HPDE6-E6E7 (cell line): ENCODE results near the gene CLDN12.
"Not testable (repeated sequence)": the region's sequence is repeated elsewhere in the genome, so short reads cannot be mapped to it uniquely, and the experiment has no call there.

Source experiments
- DNase-seq: peaks from one replicate; pipeline ENCODE4 v3.0.0; 2011; ENCODE audit warnings: missing footprints; ENCODE audit errors: extremely low spot score

Gene CLDN12

DNA sequence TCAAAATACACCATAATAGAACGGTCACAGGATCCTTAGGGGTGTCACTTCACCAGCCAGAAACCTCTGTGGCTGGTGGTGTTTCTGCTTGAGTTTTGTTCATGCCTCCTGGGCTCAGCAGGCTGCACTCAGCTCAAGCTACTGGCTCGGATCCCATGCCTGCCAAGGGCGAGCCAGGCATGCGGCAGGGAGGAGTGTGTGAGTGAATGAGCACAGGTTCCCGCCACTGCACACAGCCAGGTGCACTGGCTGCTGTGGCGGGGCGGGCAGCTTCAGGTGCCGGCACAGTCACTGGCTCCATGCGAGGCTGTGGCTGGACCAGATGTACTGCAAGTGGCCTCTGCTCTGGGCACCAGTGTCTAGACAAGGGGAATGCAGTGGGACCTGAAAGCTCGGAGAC lies 29.5 kb downstream of the CLDN12 start:
- DNase-seq, result no peak

GRCh38 chr7:90433221-90433620 lies 30.0 kb downstream of the CLDN12 start:
- no peak for DNase-seq

- DNase-seq, result no peak
Observed at GRCh38 chr7:90445633-90446032, 42.4 kb downstream of the CLDN12 start.

DNA sequence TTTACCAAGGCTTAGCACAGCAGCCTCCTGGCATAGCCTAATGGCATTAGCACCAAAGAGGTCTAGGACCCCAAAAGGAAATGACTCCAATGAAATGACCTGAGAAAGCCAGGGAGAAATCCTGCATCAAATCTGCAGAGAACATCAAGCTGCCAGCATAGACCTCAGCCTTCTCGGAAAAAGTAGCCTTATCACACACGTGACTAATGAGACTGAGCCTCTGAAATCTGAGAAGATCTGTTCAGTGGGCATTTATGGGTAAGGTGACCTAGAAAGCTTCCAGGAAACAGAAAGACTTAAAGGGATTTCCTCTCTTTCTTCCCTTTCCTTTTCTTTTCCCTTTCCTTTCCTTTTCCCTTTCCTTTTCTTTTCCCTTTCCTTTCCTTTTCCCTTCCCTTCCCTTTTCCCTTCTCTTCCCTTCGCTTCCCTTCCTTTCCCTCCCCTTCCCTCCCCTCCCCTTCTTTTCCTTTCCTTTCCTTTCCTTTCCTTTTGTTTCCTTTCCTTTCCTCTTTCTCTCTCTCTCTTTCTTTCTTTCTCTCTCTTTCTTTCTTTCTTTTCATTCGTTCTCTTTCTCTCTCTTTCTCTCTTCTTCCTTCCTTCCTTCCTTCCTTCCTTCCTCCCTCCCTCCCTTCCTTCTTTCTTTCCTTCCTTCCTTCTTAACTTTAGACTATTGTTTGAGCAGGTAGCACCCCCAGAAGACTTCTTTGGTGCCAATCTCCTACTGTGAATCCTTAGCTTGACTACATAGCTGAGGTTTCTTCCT lies 43.1 kb downstream of the CLDN12 start:
- DNase-seq, result no peak

- DNase-seq, result no peak
Observed at GRCh38 chr7:90453259-90453891, 50.1 kb downstream of the CLDN12 start.

DNA sequence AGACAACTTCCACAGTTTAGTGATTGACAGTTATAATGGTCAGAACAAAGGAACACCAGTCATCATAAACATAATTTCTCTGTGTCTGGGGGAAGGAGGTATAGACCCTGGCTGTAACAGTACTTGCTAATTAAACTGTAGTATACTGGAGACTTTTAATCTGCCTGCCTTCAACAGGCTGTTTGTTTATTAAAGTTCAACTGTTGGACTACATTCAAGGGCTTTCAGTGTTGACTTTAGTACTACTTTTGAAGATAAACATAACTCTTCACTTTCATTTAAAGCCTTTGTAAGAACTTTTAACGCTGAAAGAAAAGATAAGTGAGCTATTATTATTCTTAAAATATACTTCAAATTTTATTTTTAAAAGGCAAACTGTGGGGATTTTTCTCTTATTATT lies 50.7 kb downstream of the CLDN12 start:
- DNase-seq, result no peak

GRCh38 chr7:90455163-90456030 lies 52.1 kb downstream of the CLDN12 start:
- DNase-seq, result peak; percentile 28

- no peak for DNase-seq
Observed at GRCh38 chr7:90458104-90458503, 54.8 kb downstream of the CLDN12 start.

DNA sequence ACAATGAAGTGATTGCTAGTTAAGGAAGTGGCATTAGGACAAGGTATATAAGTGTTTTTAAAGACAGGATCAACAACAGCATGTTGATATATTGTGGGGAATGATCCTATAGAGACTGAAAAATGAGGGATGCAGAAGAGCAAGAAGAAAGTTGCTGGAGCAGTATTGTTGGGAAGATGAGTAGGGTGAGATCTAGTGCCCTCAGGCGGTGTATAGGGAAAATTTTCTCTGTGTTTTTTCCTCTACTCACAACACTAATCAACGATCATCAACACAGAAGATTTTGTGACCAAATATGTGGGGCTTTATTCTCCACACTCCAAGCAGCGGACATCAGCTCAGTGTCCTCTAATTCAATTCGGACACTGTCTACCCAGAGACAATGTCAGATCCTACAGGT lies 56.6 kb downstream of the CLDN12 start:
- DNase-seq, result no peak

DNA sequence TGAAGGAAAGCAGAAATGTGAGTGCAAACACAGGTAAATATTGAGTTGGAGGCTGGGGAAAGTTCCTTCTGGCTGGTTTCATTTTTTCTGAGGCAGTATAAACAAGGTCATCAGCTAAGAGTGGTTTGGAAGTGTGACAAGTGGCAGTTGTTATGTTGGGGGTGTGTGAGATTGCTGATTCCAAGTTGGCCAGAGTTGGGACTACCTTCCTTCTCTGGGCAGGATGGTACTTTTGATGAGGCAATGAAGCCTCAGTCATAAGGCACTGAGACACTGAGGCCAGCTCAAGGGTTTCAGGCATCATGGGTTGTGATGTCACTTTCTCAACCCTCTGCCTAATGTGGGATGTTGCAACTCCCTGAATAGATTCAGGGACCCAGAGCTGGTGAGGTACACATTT lies 58.0 kb downstream of the CLDN12 start:
- no peak for DNase-seq

GRCh38 chr7:90463151-90463628 lies 59.9 kb downstream of the CLDN12 start:
- not testable (repeated sequence) for DNase-seq
